ENCODE results near the gene LGALS3BP. TPM values are rescaled to one million over a fixed set of nuclear protein-coding genes. Genes with fewer than 3 reads are reported as not detected.

The LGALS3BP gene
- polyA plus RNA-seq, 3 donors = 100 to 126 (median 115) TPM

DNA sequence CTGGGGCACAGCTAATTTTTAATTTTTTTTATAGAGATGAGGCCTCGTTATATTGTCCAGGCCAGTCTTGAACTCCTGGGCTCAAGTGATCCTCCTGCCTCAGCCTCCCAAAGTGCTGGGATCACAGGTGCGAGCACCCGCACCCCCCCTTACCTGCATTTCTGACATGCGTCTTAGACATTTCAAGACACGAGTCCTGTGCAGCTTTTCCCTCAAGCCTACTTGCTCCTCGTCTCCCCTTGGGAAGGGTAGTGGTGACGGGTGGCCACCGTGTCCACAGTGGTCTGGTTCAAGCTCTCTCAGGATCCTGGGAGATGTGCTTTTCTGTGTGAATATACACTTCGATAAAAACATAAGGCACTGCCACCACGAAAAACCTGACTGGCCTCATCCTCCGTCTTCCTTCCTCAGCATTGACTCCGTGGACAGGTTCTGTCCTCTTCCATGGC, 20.2 kb upstream of the LGALS3BP start:
- DNase-seq (ENCODE audit: low read depth in 3 of 3, low spot score in 2 of 3) = no peak

DNA sequence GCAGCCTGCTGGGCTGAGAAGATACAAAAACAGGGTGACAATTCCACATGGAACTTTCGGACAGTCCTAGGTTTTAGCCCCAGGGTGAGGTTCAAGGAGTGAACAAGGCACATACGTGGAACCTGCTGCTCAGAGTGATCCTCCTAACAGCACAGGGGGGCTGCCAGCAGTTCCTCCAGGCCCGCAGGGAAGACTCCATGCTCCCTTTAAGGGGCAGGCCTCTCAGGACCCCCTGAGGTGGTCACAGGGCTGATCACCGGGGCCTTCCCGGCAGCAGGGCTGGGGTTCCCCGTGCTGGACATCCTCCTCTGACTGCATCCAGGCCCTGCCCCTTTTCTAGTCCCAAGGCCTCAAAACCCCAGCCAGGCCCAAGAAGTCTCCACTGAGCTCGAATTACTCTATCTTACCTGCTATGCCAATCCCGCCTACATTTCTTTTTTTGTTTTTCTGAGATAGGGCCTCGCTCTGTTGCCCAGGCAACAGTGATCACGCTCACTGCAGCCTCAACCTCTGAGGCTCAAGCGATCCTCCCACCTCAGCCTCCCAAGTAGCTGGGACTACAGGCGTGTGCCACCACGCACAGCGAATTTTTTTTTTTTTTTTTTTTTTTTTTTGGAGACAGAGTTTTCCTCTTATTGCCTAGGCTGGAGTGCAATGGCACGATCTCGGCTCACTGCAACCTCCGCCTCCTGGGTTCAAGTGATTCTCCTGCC, 19.5 kb upstream of the LGALS3BP start:
- DNase-seq (ENCODE audit: low read depth in 3 of 3, low spot score in 2 of 3) = no peak

DNA sequence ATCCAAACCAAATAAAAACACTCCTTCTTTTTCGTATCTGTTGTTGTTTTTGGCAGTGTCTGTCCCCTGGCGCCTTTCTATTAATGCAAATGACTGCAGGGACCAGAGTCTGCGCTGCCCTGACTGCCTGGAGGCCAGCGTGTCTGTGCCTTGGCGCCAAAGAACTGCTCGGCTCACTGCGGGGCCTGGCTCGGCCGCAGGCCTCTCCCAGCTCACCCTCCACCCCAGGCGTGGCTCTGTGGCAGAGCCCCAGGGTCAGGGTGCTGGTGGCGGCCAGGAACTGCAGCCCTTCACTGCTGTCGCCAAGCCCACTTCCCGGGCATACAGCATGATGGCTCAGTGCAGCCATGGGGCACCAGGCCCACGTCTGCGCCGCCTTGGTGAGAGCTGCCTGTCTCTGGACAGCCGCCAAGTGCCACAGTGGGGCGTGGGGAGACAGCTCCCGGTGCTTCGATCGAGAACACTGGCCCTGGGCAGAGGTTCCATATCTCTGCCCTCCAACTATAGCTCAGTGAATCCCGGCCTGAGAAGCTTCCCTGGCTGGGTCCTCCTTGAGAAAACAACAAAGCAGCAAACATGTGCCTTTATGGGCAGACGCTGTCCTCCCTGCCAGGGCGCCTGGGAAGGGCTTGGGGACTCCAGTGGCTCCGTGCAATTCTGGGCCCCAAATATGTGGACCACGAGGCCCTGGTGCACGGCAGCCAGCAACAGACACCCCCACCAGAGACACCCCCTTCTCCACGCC, 18.8 kb upstream of the LGALS3BP start:
- DNase-seq (ENCODE audit: low read depth in 3 of 3, low spot score in 2 of 3) = no peak

DNA sequence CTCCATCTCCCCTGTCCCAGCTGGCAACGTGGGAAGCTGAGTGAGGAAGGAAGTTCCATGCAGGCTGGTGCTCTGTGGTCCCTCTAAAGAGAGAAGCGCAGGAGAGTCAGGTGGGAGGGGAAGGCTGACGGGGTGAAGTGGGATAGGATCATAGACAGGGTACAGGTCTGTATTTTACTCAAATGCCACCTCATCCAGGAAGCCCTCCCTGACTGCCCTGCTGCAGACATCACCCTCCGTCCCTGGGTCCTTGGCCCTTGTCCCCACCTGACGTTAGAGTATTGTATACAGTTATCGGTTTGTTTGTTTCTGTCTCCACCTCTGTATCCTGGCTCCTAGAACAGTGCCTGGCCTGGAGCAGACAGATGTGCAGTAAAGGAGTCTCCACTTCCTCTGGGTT, 18.2 kb upstream of the LGALS3BP start:
- no peak for DNase-seq (ENCODE audit: low read depth in 3 of 3, low spot score in 2 of 3)

GRCh38 chr17:78997231-78997741, 17.6 kb upstream of the LGALS3BP start:
- no peak for DNase-seq (ENCODE audit: low read depth in 3 of 3, low spot score in 2 of 3)

DNA sequence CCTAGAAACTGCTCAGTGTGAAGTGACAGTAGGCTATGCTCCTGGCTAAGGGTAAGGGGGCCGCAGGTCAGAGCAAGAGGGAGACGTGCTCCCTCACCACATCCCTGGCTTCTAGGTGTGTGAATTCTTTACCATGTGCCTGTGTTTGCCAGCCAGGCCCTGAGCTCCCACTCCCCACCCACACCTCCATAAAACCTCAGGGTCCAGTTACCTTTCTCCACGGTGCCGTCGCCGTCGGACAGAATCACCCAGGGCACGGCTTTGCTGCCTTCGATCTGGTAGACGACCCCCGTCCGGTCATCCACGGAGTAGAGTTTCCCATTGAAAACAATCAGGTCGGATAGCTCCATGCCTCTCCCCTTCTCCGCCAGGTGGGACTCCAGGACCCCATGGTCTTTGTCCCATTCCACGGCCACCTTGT, 17.1 kb upstream of the LGALS3BP start:
- DNase-seq (ENCODE audit: low read depth in 3 of 3, low spot score in 2 of 3) = no peak

GRCh38 chr17:78995761-78996451, 16.2 kb upstream of the LGALS3BP start:
- DNase-seq (ENCODE audit: low read depth in 3 of 3, low spot score in 2 of 3) = no peak

- no peak for DNase-seq (ENCODE audit: low read depth in 3 of 3, low spot score in 2 of 3)
Observed at GRCh38 chr17:78995022-78995760, 15.5 kb upstream of the LGALS3BP start.

GRCh38 chr17:78993981-78994671, 14.4 kb upstream of the LGALS3BP start:
- DNase-seq (ENCODE audit: low read depth in 3 of 3, low spot score in 2 of 3) = no peak

DNA sequence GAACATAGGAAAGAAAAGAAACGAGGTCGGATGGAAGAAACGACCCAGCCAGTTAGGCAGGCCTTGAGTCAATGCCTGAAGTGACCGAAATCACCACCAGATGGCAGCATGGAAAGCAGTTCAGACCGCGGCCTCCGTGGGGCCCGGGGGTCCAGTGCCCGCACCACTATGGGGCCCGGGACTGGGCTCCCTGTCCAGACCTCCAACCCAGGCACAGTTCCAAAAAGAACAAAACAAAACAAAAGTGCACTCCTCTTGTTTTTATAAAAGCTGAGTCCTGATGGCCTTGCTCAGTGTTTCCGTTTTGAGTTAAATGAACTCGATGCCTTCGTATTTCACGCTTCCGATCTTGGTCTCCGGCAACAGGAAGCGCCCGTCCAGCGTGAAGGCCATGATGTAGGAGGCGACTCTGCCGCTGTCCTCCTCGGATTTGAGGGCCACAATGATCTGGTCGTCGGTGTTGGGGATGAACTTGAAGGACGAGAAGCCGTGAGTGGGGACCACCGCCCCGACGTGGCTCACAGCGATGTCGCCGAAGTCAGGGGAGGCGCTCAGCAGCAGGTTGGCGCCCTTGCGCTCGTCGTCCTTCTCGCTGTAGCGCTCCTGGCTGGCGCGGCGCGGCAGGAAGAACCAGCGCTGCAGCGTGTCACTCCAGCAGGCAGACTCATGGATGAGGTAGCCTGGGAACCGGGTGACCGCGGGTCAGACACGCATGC, 13.7 kb upstream of the LGALS3BP start:
- DNase-seq (ENCODE audit: low read depth in 3 of 3, low spot score in 2 of 3) = no peak

DNA sequence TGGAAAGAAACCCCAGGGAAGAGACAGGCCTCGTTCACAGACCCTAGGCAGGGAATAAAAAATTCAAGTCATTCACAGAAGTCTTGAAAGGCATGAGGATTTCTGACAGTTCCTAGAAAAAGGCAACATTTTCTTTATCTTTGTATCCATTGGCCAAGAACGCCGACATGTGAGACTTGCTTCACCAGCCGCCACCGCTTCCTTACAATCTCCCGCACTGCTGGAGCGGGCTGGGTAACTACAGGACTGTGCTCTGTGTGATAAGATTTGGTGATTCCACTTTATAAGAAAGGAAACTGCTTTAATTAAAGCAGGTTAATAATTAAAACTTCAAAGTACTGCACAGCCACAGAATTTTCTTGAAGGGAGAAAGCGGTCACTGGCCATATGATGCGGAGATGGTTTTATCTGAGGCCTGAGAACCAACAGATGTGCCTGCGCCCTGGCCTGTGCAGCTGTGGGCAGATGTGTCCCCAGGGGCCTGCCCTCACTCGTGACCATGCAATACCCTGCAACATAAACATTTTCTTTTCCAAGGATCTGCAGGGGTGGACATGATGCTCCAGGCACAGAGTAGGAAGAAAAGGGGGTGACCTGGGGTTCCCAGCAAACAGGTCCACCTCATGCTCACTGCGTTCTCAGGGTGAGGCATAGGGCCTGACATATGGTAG, 13.0 kb upstream of the LGALS3BP start:
- no peak for DNase-seq (ENCODE audit: low read depth in 3 of 3, low spot score in 2 of 3)

- DNase-seq (ENCODE audit: low read depth in 3 of 3, low spot score in 2 of 3) = no peak
Observed at GRCh38 chr17:78991906-78992532, 12.3 kb upstream of the LGALS3BP start.

GRCh38 chr17:78991017-78991738, 11.5 kb upstream of the LGALS3BP start:
- DNase-seq (ENCODE audit: low read depth in 3 of 3, low spot score in 2 of 3) = no peak

DNA sequence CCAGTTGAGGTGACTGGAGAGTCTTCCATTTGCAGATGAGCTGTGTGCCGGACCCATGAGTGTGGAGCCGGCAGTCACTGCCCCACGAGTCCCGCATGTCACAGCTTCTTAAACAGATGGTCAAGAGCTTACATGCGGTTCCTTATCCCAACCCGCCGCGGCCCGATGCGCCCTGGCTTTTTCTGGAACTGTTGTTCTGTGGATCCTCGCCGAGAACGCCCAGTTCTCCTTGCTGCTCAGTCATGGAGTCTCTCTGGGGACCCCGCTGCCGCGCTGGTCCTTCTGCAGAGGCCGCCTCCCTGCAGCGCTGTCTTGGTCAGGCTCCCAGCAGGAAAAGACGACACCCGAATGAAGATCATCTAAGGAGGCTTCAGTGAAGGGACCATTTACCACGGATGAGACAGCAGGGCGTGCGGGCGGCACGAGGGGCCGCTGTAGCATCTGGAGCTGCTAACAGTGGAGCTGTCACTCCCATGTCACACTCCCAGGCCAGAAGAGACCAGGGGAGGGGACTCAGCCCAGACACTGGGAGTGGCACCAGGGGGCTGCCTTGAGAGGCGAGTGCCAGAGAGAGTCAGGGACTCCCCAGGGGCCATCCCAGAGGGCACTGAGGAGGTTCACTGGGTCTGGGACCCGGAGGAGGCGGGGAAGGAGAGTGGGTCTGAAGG, 10.8 kb upstream of the LGALS3BP start:
- DNase-seq (ENCODE audit: low read depth in 3 of 3, low spot score in 2 of 3) = no peak

DNA sequence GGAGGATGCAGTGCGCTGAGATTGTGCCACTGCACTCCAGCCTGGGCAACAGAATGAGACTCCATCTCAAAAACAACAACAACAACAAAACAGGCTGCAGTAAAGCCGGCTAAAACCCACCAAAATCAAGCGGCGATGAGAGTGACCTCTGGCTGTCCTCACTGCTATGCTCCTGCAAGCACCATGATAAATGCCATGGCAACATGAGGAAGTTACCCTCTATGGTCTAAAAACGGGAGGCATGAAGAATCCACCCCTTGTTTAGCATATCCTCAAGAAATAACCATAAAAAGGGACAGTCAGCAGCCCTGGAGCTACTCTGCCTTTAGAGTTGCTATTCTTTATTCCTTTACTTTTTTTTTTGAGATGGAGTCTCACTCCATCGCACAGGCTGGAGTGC, 8.4 kb upstream of the LGALS3BP start:
- DNase-seq (ENCODE audit: low read depth in 3 of 3, low spot score in 2 of 3) = no peak

- no peak for DNase-seq (ENCODE audit: low read depth in 3 of 3, low spot score in 2 of 3)
Observed at GRCh38 chr17:78986649-78987328, 7.1 kb upstream of the LGALS3BP start.

Measured in right renal cortex interstitium (tissue), 3 donors.